NCI-H526 treated with DMSO at 0.1 percent for 48 hours (cell line): ENCODE data around the gene HOXC9.

Experiments
- DNase-seq: peaks from one replicate; lab custom pipeline; 2025; lab: John Stamatoyannopoulos, UW

The HOXC9 gene

DNA sequence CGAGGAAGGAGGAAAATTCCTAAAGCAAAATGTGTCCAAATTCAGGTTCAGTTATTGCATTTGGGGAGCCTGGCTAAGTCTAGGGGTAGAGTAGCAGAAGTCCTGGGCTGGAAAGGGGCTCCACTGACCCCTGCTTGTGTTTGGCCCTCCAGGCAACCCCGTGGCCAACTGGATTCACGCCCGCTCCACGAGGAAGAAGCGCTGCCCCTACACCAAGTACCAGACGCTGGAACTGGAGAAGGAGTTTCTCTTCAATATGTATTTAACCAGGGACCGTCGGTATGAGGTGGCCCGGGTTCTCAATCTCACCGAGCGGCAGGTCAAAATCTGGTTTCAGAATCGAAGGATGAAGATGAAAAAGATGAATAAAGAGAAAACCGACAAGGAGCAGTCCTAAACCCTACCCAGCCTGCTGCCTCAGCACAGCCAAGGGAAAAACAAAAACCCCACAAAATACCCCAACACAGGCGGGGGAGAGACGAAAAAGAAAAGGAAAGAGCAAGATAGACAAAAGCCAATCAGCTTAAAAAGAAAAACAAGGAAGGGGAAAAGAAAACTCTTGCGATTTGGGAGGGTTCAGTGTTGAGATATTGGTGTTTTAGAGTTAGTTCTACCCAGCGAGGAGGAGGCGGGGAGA, 2.4 kb downstream of the HOXC9 start:
- no peak for DNase-seq

- no peak for DNase-seq
These were observed 3.0 kb downstream of the HOXC9 start for GRCh38 chr12:54002915-54003389.

- no peak for DNase-seq
These were observed 3.7 kb downstream of the HOXC9 start for GRCh38 chr12:54003625-54004024.

DNA sequence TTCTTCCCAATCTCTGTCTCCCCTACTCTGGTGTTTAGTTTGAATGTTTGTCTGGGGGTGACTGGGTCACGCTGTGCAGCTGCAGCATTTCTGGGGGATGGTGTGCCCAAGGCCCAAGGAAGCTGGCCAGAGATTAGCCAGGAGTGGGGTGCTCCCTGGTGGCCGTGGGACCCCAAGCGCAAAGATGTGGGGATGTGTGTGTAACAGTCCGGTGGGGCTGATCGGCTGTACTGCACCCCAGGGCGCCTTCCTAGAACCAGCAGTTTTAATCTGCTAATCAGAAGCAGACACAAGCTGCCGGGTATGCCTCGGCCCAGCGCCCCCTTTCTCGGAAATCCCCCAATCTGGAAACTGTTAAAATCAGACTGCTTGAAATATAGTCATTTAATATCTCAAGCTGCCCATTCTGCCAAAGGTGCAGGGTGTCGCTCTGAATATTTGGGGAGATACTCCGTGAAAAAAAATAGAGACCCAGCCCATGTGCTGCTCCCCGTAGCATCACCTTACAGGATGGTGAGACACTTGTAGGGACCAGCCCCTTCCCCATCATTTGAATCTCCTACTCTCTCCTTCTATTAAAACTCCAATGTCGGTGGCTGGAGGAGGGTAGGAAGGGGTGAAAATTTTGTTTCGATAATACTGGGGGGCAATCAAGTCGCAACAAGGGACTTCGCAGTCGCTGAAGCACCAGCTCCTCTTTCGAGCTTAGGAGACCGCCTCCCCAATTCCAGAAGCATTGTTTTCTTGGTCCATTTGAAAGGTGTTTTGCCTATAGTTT, 4.3 kb downstream of the HOXC9 start:
- no peak for DNase-seq

- no peak for DNase-seq
These were observed 5.0 kb downstream of the HOXC9 start for GRCh38 chr12:54004841-54005530.

DNA sequence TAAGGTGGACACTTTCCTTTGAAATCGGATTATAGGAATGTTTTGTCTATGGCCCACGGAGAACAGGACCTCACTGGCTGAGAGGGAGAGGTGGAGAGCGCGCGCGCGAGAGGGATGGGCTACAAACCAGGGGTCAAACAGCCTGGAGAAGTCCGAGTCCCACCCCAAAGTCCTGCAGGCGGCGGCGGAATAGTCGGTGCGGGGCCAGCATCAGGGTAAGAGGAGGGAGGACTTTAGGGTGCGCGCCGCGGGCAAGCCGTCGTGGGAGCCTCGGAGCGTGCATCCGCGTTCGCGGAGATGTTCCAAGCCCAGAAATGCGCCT, 5.5 kb downstream of the HOXC9 start:
- DNase-seq: no peak

DNA sequence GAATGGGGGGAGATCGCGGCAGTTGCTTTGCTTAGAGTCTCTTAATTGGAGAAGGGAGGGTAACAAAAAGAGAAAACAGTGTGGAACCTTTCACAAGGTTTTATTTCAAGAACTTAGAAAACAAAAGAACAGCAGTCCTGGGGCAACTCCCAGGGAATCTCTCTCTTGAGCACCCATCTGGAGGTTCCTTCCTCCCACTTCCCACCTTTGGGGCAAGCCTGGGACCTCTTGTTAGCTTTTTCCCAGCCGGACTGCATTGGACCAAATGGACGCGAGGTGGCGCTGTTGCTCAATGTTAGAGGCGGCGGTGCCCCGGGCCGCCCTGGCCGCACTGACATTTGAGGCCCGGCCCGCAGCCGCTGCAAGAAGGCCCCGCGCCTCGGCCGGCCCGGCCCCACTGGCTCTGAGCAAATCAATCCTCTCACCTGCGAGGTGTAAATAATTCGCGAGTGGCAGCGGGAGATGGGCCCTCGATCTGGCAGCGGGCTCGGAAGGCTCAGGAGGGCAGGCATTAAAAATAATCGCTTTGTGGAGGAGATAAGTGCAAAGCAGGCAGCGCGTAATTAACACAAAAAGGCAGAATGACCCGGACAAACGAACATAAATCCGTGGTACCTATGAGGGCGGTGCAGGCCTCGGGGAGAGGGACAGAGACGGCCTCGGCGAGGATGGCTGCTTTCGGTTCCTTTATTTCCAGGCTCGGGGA, 6.0 kb downstream of the HOXC9 start:
- no peak for DNase-seq

GRCh38 chr12:54006559-54007220, 6.7 kb downstream of the HOXC9 start:
- DNase-seq: no peak

DNA sequence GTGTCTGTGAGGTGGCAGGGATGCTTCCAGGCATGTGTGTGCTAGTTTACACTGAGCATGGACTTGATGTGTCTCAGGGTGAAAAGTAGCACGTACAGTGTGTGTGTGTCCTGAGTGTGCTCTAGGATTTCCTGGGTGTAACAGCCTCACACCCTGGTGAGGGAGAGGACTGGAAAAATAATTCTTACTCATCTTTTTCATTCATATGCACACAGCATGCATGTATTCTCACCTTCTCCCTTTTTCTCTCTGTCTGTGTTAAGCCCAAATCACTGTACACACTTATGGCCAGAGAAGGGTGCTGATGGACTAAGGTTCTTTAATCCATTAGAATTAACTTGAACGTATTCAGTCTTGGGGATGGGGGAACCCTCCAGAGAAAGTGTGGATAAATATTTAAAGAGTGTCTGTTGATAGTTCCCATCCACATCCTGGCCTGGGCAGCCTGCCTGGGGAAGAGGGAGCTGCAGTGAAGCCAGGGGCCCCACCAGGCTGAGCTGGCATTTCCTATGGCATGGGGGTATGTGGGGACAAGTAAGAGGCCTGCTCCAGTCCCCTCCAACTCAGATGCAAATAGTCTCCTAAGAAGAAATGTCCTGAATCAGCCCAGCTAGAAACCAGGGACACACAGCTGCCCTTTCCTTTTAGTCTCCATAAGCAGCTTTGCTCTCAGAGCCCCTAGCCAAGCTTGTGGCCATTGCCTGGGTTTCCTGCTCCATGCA, 7.7 kb downstream of the HOXC9 start:
- DNase-seq: no peak

DNA sequence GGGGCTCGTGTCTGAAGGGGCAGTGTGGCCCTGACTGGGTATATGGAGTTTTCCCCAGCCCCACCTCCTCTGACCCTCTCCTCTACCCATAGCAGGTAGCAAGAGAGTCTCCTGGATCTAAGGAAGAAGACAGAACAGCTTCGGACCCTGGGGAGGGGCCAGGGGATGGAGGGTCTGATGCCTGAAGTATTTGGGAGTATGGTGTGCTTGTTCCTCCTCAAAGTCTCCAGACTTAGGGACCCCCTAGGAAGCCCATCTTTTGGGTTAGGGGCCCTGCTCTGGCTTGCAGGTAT, 8.2 kb downstream of the HOXC9 start:
- DNase-seq: no peak

DNA sequence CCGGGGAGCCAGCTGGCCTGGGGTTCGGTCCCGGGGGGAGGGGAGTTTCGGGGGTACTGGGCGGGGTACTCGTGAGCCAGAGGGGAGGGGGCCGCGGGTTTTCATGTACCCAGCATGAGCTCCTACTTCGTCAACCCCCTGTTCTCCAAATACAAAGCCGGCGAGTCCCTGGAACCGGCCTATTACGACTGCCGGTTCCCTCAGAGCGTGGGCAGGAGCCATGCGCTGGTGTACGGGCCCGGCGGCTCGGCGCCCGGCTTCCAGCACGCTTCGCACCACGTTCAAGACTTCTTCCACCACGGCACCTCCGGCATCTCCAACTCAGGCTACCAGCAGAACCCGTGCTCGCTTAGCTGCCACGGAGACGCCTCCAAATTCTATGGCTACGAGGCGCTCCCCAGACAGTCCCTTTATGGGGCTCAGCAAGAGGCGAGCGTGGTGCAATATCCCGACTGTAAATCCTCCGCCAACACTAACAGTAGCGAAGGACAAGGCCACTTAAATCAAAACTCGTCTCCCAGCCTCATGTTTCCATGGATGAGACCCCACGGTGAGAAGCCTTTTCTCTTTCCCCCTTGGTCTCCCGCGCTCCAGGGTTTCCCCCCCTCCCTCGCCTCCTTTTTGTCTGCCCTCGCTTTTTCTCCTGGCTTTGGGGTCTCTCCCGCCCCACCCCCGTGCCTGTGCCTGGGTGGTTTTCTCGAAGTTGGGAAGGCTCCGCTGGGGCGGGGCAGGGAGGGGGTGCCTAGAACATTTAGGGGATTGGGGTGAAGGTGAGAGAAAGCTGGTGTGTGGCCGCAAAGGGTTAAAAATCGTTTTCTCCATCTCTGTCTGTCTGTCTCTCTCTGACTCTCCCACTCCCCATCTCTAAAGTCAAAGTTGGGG, 9.5 kb downstream of the HOXC9 start:
- no peak for DNase-seq

DNA sequence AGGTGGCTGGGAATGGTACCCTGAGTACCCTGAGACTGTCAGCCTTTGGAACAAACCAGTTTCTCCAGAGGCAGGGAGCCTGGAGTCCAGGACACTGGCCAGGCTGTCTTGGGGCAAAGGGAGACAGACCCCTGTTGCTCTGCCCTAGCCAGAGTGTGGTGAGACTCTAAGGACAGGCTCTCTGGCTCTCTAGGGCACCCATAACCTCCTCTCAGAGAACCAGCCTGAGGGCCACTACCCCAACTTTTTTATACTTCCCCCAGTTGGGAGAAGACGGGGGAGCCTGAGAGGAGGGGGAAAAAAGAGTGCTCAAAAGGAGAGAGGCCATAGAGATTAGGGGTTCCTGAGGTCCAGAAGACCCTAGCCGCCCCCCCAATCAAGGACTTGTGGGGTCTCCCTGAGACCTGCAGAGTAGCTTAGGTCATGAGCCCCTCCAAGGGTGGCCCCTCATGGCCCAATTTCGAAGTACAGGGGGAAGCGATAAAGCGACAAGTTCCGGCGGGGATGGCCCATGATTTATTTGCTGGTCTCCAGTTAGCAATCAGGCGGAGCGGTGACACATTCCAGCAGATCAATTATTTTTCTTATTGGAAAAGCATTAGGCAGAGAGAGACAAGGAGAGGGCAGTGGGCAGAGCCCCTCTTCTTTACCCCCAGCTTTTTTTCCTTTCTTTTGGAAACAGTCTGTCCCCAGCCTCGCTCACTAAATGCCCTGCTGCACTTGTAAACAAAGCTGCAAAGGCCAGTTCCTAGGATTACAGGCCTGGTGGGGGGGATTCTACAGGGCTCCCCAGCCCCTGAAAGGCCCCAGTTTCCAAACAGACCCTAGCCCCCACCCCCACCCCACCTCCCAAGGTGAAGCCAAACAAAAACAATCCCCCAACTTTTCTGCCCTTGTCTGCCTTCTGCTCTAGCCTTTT, 10.4 kb downstream of the HOXC9 start:
- no peak for DNase-seq

- no peak for DNase-seq
These were observed 11.2 kb downstream of the HOXC9 start for GRCh38 chr12:54010972-54011664.

DNA sequence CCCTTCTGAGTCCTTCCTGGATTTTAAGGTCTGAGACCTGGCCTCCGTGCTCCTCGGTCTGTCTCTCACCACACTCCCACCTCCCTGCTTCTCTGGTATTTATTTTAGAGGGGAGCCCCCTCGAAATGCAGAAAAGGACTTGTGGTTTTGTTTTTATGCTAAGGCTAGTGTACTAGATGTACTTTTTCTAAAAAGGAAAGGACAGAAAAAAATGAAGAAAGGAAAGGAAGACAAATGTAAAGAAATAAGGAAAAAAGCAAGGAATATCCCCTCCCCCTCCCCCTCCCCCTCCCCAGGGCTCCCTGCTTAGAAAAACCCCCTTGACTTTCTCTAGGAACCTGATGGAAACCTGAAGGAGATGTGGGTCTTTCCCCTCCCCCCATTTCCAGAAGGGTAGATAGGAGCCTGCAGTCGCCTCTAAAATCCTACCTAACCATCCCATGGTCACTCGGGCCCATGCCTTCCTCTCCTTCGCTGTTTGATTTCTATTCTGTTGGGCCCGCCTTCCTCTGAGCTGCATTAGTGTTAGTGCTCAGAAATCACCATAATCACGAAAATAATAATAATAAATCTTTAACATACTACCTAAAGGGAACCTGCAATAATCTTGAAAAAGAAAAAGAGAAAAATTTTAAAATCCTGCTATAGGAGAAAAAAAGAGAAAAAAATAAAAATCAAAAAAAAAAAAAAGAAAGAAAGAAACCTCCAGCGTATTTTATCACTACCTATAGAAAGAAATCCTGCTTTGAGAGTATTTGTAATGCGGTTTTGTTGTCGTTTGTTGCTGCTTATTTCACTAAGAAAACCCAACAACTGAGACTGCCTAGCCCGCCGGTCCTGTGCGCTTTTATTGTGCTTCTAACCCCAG, 11.9 kb downstream of the HOXC9 start:
- DNase-seq: no peak

- DNase-seq: no peak
These were observed 12.9 kb downstream of the HOXC9 start for GRCh38 chr12:54012631-54013409.

DNA sequence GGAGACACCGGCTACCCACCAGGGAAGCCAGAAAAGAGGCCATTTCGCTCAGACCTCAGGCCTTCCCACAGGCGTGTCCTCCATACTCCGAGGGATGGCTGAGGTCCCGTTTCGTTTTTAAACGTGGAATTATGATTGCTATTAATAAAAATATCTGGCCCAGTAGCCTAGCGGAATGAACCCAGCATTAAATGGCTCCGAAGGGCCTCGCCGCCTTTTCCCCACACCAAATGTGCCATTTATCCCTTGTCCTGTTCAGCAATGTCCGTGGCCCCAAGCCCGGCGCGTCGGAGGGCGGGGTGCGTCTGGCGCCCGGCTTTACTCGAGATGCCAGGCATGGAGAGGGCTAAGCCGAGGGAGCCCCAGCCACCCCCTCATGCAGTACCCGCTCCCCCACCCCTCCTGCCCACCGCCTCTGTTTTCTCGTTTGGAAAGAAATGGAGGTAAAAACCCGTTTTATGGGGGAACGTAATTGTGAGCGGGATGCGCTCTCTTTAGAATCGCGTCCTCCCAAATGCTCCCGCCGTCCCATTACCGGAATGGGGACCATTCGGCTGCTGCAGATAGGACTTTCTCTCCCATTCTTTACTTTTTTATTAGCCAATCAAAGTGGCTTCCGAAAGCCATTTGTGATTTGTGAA, 14.5 kb downstream of the HOXC9 start:
- DNase-seq: no peak
